ENCODE results near the gene TM7SF3.

TM7SF3 gene

GRCh38 chr12:27003421-27004381 lies 10.5 kb downstream of the TM7SF3 start:
- H3K9ac ChIP-seq, result no peak overlapping the region
- H3K4me1 ChIP-seq, result no peaks in the 10 kb centered on the region
- no peaks in the 10 kb centered on the region for H3K9me3 ChIP-seq (ENCODE audit: control insufficient read depth, low read length)

DNA sequence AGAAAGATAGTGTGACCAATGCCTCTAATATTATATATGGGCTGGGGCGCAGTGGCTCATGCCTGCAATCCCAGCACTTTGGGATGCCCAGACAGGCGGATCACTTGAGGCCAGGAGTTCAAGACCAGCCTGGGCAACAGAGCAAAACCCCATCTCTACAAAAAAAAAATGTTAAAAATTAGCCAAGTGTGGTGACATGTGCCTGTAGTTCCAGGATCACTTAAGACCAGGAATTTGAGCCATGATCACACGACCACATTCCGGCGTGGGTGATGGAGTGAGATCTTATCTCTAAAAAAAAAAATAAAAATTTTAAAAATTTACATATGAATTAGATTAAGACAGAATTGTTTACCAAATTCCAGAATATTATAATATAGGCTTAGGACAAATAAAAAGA lies 12.0 kb downstream of the TM7SF3 start:
- Histone ChIP-seq H3K79me2 (peaks cover 18% of the 10 kb centered on the region), H3K27ac (no peak overlapping the region), H3K4me3 (ENCODE audit: low read depth, low read length) (no peak overlapping the region), H3K4me2 (ENCODE audit: low read length) (no peak overlapping the region), H3K27me3 (ENCODE audit: control insufficient read depth, insufficient read depth, low read length) (no peaks in the 10 kb centered on the region), H2AFZ (no peak overlapping the region), H3K9me3 (ENCODE audit: control insufficient read depth, low read length) (no peaks in the 10 kb centered on the region), H3K36me3 (ENCODE audit: control insufficient read depth, insufficient read depth, low read length) (no peaks in the 10 kb centered on the region), H3K4me1 (no peaks in the 10 kb centered on the region), H3K9ac (no peak overlapping the region)
- TF ChIP-seq, protein P1, sequence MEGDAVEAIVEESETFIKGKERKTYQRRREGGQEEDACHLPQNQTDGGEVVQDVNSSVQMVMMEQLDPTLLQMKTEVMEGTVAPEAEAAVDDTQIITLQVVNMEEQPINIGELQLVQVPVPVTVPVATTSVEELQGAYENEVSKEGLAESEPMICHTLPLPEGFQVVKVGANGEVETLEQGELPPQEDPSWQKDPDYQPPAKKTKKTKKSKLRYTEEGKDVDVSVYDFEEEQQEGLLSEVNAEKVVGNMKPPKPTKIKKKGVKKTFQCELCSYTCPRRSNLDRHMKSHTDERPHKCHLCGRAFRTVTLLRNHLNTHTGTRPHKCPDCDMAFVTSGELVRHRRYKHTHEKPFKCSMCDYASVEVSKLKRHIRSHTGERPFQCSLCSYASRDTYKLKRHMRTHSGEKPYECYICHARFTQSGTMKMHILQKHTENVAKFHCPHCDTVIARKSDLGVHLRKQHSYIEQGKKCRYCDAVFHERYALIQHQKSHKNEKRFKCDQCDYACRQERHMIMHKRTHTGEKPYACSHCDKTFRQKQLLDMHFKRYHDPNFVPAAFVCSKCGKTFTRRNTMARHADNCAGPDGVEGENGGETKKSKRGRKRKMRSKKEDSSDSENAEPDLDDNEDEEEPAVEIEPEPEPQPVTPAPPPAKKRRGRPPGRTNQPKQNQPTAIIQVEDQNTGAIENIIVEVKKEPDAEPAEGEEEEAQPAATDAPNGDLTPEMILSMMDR (IDR thresholded peaks at IDR 0.05), result no peak

More at GRCh38 chr12:27003421-27004381, 10.5 kb downstream of the TM7SF3 start:
- Histone ChIP-seq H3K36me3 (ENCODE audit: control insufficient read depth, insufficient read depth, low read length) (no peaks in the 10 kb centered on the region), H3K27ac (no peak overlapping the region), H3K27me3 (ENCODE audit: control insufficient read depth, insufficient read depth, low read length) (no peaks in the 10 kb centered on the region), H2AFZ (no peak overlapping the region), H3K4me3 (ENCODE audit: low read depth, low read length) (no peak overlapping the region), H3K4me2 (ENCODE audit: low read length) (no peak overlapping the region), H3K79me2 (peaks cover 19% of the 10 kb centered on the region)
- TF ChIP-seq, protein P1 (IDR thresholded peaks at IDR 0.05), result no peak

GRCh38 chr12:27001663-27002062 lies 12.5 kb downstream of the TM7SF3 start:
- Histone ChIP-seq H3K27ac (no peak overlapping the region), H3K36me3 (ENCODE audit: control insufficient read depth, insufficient read depth, low read length) (no peaks in the 10 kb centered on the region), H2AFZ (no peak overlapping the region), H3K9me3 (ENCODE audit: control insufficient read depth, low read length) (no peaks in the 10 kb centered on the region), H3K79me2 (peaks cover 18% of the 10 kb centered on the region), H3K27me3 (ENCODE audit: control insufficient read depth, insufficient read depth, low read length) (no peaks in the 10 kb centered on the region), H3K4me1 (no peaks in the 10 kb centered on the region), H3K4me2 (ENCODE audit: low read length) (no peak overlapping the region), H3K9ac (no peak overlapping the region), H3K4me3 (ENCODE audit: low read depth, low read length) (no peak overlapping the region)
- TF ChIP-seq, protein P1 (IDR thresholded peaks at IDR 0.05), result no peak

DNA sequence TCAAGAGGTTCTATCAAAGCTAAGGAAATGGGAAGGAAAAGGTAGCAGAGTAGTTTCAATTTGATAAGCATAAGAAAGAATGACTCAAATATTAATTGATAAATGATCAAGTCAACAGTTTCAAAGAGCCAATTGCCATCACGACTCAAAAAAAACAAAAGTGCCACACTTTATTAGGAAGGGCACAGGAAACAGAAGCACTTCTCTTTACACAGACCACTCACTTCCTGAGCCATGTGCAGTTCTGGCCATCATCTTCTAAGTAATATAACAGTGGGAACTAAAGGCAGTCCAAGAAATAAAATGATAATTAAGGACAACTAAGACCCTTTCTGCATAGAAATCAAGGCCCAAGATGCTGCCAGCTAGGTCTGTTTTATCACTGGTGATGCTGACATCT lies 13.2 kb downstream of the TM7SF3 start:
- H3K4me3 ChIP-seq (ENCODE audit: low read depth, low read length), result no peak overlapping the region
- H3K9me3 ChIP-seq (ENCODE audit: control insufficient read depth, low read length), result no peaks in the 10 kb centered on the region
- TF ChIP-seq, protein P1 (IDR thresholded peaks at IDR 0.05), result no peak
- no peak overlapping the region for H3K4me2 ChIP-seq (ENCODE audit: low read length)
- H3K9ac ChIP-seq, result no peak overlapping the region
- peaks cover 18% of the 10 kb centered on the region for H3K79me2 ChIP-seq
- H3K4me1 ChIP-seq, result no peaks in the 10 kb centered on the region
- no peaks in the 10 kb centered on the region for H3K36me3 ChIP-seq (ENCODE audit: control insufficient read depth, insufficient read depth, low read length)
- H3K27me3 ChIP-seq (ENCODE audit: control insufficient read depth, insufficient read depth, low read length), result no peaks in the 10 kb centered on the region
- no peak overlapping the region for H2AFZ ChIP-seq
- H3K27ac ChIP-seq, result no peak overlapping the region
